Naive thymus-derived CD4-positive, alpha-beta T cell (primary cell): ENCODE data around the gene ZNF205. TPM values are rescaled to one million over a fixed set of nuclear protein-coding genes. Genes with fewer than 3 reads are reported as not detected.

Source experiments
- ATAC-seq: fragments of 150-1000 bp; cut with Tn5 transposase; 2 replicates; pipeline ENCODE4 v1.10.0; 2021; ENCODE audit warnings: mild to moderate bottlenecking, moderate library complexity
- CTCF ChIA-PET: fragments of 350-600 bp; sonication (Branson Sonifier 250); formaldehyde crosslinking; loops from one replicate; lab custom pipeline; 2021; ENCODE audit warnings: antibody characterized with exemption; lab: Charles Lee
- POLR2A ChIA-PET: fragments of 350-600 bp; sonication (Branson Sonifier 250); formaldehyde crosslinking; loops from one replicate; lab custom pipeline; 2021; ENCODE audit warnings: antibody characterized with exemption, inconsistent platforms; lab: Charles Lee
- DNase-seq, 9 donors: peaks; one replicate each; pipeline versions ENCODE4 v3.0.0 to v3.0.0-alpha.2; 2020 to 2022; ENCODE audit warnings: mixed read lengths in 1 of 9
- H3K27ac ChIP-seq: one replicate; pipeline ENCODE4 v1.7.0; 2013; ENCODE audit warnings: mild to moderate bottlenecking, low read depth, low read length, moderate library complexity
- H3K27me3 ChIP-seq, 2 donors: one replicate each; pipeline ENCODE4 v1.7.0; 2013; ENCODE audit warnings: low read length in 2 of 2, mild to moderate bottlenecking in 2 of 2, moderate library complexity in 2 of 2; ENCODE audit not compliant: control insufficient read depth in 2 of 2, insufficient read depth in 2 of 2
- H3K36me3 ChIP-seq, 3 experiments: 1 replicate in 2 of 3; 2 replicates in 1 of 3; pipeline ENCODE4 v1.7.0; 2013; ENCODE audit warnings: low read length in 3 of 3, mild to moderate bottlenecking in 3 of 3, moderate library complexity in 1 of 3; ENCODE audit not compliant: insufficient read depth in 3 of 3, control insufficient read depth in 2 of 3
- H3K4me1 ChIP-seq, 2 donors: one replicate each; pipeline ENCODE4 v1.7.0; 2013; ENCODE audit warnings: low read length in 2 of 2, mild to moderate bottlenecking in 2 of 2, moderate library complexity in 1 of 2; ENCODE audit not compliant: control insufficient read depth in 2 of 2, insufficient read depth in 2 of 2
- H3K4me3 ChIP-seq: 2 replicates; pipeline ENCODE4 v1.7.0; 2013; ENCODE audit warnings: mild to moderate bottlenecking, low read length
- H3K9me3 ChIP-seq, 3 experiments: 1 replicate in 2 of 3; 2 replicates in 1 of 3; pipeline ENCODE4 v1.7.0; 2013; ENCODE audit warnings: low read length in 3 of 3; ENCODE audit not compliant: control insufficient read depth in 2 of 3
- H3K27ac Mint-ChIP-seq, 9 donors: one replicate each; pipeline ENCODE4 v1.8.0; 2020 to 2022; ENCODE audit warnings: mixed read lengths in 9 of 9, mild to moderate bottlenecking in 8 of 9, moderate library complexity in 5 of 9, inconsistent platforms in 2 of 9
- H3K27me3 Mint-ChIP-seq, 5 donors: one replicate each; pipeline ENCODE4 v1.8.0; 2021 to 2022; ENCODE audit warnings: mixed read lengths in 5 of 5, mild to moderate bottlenecking in 1 of 5
- H3K36me3 Mint-ChIP-seq, 5 donors: one replicate each; pipeline ENCODE4 v1.8.0; 2020 to 2022; ENCODE audit warnings: mixed read lengths in 5 of 5, mild to moderate bottlenecking in 3 of 5, inconsistent platforms in 1 of 5
- H3K4me1 Mint-ChIP-seq, 7 donors: one replicate each; pipeline ENCODE4 v1.8.0; 2020 to 2022; ENCODE audit warnings: mixed read lengths in 7 of 7, mild to moderate bottlenecking in 3 of 7, inconsistent platforms in 1 of 7
- H3K4me3 Mint-ChIP-seq, 10 donors: one replicate each; pipeline ENCODE4 v1.8.0; 2020 to 2022; ENCODE audit warnings: mild to moderate bottlenecking in 10 of 10, mixed read lengths in 10 of 10, moderate library complexity in 6 of 10, inconsistent platforms in 2 of 10
- H3K9me3 Mint-ChIP-seq, 11 donors: one replicate each; pipeline ENCODE4 v1.8.0; 2020 to 2022; ENCODE audit warnings: mixed read lengths in 11 of 11, mild to moderate bottlenecking in 4 of 11, inconsistent platforms in 1 of 11, moderate library complexity in 1 of 11
- intact Hi-C, 2 donors: fragments of 100-400 bp; cut with micrococcal nuclease; formaldehyde crosslinking; loops; one replicate each; pipeline ENCODE4 v1.15.1; 2023
- polyA plus RNA-seq, 2 donors: library from polyadenylated mRNA; unstranded; fragments of 300-500 nt; fragmentation: Illumina TruSeq; gene quantifications; one replicate each; pipeline ENCODE4 v1.2.3, GENCODE V29; 2021
- total RNA-seq, 6 experiments: library from RNA in 5 of 6; stranded (reverse) in 5 of 6; gene quantifications; 1 replicate in 5 of 6; 2 replicates in 1 of 6; pipeline ENCODE4 v1.2.3 and lab custom pipeline; 2021 to 2026

The ZNF205 gene
- total and polyA plus RNA-seq, 7 experiments from 2014 or later: 0.09 to 0.29 TPM; not detected in 5

GRCh38 chr16:3106205-3106928 is 6.0 kb upstream of the ZNF205 start:
- intact Hi-C loops: loop anchor here (1.0 to 2.0 kb wide), 6 partner anchors 10 to 78 kb away; no protein-coding TSS in a partner anchor
- ATAC-seq: peak; percentile 97
- POLR2A ChIA-PET: interaction anchor here (0.8 to 2.4 kb wide), 11 partner anchors 8 to 52 kb away, joined by 3 to 17 read pairs (median 5); partner anchors contain the start of genes IL32 and ZNF213
- Histone ChIP-seq H3K27me3 (no peaks in the 10 kb centered on the region), H3K9me3 (no peaks in the 10 kb centered on the region), H3K4me3 (peak overlapping the region; percentile 76), H3K4me1 (peaks cover 13 to 23% of the 10 kb centered on the region in 2 donors), H3K36me3 (no peaks in the 10 kb centered on the region), H3K27ac (peak overlapping the region; percentile 89)
- peaks cover 26 to 45% (median 35%) of the 10 kb centered on the region in 7 donors for H3K4me1 Mint-ChIP-seq
- DNase-seq: peak; percentile 77 to 92 (median 85)
- peak overlapping the region; percentile 82 to 96 (median 92) for H3K27ac Mint-ChIP-seq
- peaks cover 0 to 3% (median 0%) of the 10 kb centered on the region in 5 donors for H3K36me3 Mint-ChIP-seq
- no peaks in the 10 kb centered on the region for H3K9me3 Mint-ChIP-seq
- CTCF ChIA-PET: interaction anchor here (1.6 to 15.4 kb wide), 2 partner anchors 14 to 23 kb away, joined by 3 to 233 read pairs; partner anchors contain the start of gene ZNF213
- H3K4me3 Mint-ChIP-seq: peak overlapping the region; percentile 83 to 94 (median 87)
- H3K27me3 Mint-ChIP-seq: peaks cover 0 to 7% (median 0%) of the 10 kb centered on the region in 5 donors

DNA sequence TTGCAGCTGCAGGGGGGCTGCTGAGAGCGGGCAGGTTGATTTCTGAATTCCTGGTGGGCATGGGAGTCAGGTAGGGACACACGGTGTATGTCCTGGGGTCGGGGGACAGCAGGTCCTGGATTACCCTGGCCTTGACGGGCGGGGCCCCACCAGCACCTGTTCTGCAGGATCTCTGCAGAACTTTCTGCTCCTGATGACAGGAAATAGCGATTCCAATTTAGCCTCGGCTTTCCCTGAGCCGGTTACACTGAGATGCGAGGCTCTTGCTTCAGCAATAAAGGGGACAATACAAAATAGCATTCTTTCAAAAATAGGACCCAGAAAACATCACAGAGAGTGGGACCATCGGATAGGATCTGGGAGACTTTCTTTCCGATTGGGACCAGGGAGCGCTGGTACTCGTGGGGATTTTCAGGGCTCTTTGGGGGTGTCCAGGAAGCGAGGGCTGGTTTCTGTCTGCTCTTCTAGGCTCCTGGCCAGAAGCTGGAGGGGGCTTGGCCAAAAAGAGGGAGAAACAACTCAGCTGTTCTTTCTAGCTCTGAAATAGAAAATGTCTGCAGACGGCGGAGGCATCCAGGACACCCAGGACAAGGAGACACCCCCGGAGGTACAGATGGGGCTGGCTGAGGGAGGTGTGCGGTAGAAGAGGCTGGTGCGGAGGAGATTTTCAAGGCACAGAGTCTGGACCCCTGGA is 642 bp downstream of the ZNF205 start:
- CTCF ChIA-PET: interaction anchor here (0.7 to 2.0 kb wide), 2 partner anchors 17 to 19 kb away, joined by 3 to 9 read pairs; no protein-coding TSS in a partner anchor
- Histone ChIP-seq H3K27ac (no peak overlapping the region), H3K4me1 (no peaks in the 10 kb centered on the region), H3K36me3 (no peaks in the 10 kb centered on the region), H3K9me3 (no peaks in the 10 kb centered on the region), H3K4me3 (no peak overlapping the region), H3K27me3 (no peaks in the 10 kb centered on the region)
- DNase-seq (no peak), ATAC-seq (no peak)
- Mint-ChIP-seq H3K27ac (peak overlapping the region in 1 of 9 donors; percentile 14), H3K27me3 (peaks cover 0 to 25% (median 0%) of the 10 kb centered on the region in 5 donors), H3K9me3 (no peaks in the 10 kb centered on the region), H3K4me1 (peaks cover 0 to 9% (median 0%) of the 10 kb centered on the region in 7 donors), H3K4me3 (no peak overlapping the region), H3K36me3 (peaks cover 2 to 17% (median 8%) of the 10 kb centered on the region in 5 donors)
- intact Hi-C loops: no loop called here
- POLR2A ChIA-PET: interaction anchor here (0.6 to 1.4 kb wide), 3 partner anchors 10 to 22 kb away, joined by 3 to 4 read pairs (median 3); partner anchors contain the start of gene ZNF213

DNA sequence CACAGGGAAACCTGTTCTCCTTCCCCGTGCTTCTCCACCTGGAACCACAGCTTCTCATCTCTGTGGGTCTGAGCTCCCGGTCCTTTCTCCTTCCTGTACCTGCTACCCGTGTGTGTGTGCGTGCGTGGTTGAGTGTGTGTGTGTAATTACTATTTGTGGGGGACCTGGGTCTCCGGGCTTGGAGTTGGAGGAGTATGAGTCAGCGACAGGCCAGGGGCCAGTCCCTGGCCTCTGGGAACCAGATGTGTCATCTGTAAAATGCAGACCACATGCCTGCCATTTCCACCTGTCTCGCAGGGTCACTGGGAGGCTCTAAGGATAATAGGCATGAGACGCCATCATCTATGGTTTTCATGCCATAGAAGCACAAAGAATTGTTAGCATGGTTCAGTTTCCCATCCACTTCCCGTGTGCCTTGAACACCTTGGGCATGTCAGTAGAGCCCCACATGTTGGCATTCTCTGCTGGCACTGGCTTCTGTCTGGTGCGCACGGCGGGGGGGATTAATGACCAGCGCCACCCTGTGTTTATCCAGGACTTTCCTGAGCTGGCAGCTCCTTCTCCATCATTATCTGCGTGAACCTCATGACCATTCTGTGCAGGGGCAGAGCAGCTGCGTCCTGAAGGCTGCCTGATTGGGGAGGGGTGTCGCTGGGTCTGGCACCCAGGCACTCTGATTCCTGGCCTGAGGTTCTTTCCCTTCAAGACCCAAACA is 1.5 kb downstream of the ZNF205 start:
- DNase-seq: no peak
- intact Hi-C loops: no loop called here
- Mint-ChIP-seq H3K27ac (no peak overlapping the region), H3K4me1 (peaks cover 0 to 9% (median 0%) of the 10 kb centered on the region in 7 donors), H3K27me3 (peaks cover 0 to 25% (median 0%) of the 10 kb centered on the region in 5 donors), H3K36me3 (peaks cover 2 to 17% (median 8%) of the 10 kb centered on the region in 5 donors), H3K9me3 (no peaks in the 10 kb centered on the region), H3K4me3 (no peak overlapping the region)
- CTCF ChIA-PET: interaction anchor here (0.7 kb wide), 1 partner anchor 55 kb away, joined by 3 read pairs; no protein-coding TSS in a partner anchor
- ATAC-seq: no peak
- POLR2A ChIA-PET: interaction anchor here (0.9 to 1.9 kb wide), 4 partner anchors 8 to 49 kb away, joined by 3 to 5 read pairs (median 4); partner anchors contain the start of gene IL32
- Histone ChIP-seq H3K27me3 (no peaks in the 10 kb centered on the region), H3K36me3 (no peaks in the 10 kb centered on the region), H3K4me3 (no peak overlapping the region), H3K9me3 (no peaks in the 10 kb centered on the region), H3K27ac (no peak overlapping the region), H3K4me1 (no peaks in the 10 kb centered on the region)

DNA sequence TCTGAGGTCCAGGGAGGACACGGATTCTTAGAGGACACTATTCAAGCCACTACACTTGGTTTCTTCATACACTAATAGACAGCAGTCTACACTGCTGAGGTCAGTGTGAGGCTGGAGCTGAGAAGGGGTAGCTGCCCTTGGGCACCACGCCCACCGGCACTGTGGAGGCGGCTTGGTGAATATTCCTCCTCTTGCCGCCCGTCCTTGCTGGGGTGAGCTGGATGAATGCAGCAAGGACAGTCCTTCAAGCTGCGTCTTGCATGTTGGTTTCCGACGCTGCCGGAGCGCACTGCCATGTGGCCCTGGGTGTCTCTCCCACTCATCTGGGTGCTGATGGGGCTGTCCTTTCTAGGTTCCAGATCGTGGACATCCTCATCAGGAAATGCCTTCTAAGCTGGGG is 2.6 kb downstream of the ZNF205 start:
- intact Hi-C loops: no loop called here
- H3K27ac ChIP-seq: no peak overlapping the region
- no peak overlapping the region for H3K4me3 Mint-ChIP-seq
- no peaks in the 10 kb centered on the region for H3K9me3 ChIP-seq
- H3K36me3 ChIP-seq: no peaks in the 10 kb centered on the region
- no peak for DNase-seq
- H3K4me1 ChIP-seq: no peaks in the 10 kb centered on the region
- H3K4me1 Mint-ChIP-seq: peaks cover 0 to 6% (median 0%) of the 10 kb centered on the region in 7 donors
- ChIA-PET POLR2A (interaction anchor here (0.7 to 1.9 kb wide), 5 partner anchors 9 to 55 kb away, joined by 3 to 5 read pairs (median 4); partner anchors contain the start of gene IL32), CTCF (interaction anchor here (0.9 to 1.2 kb wide), 2 partner anchors 12 to 14 kb away, joined by 3 to 4 read pairs; no protein-coding TSS in a partner anchor)
- H3K27me3 ChIP-seq: no peaks in the 10 kb centered on the region
- no peaks in the 10 kb centered on the region for H3K9me3 Mint-ChIP-seq
- peaks cover 0 to 17% (median 8%) of the 10 kb centered on the region in 5 donors for H3K36me3 Mint-ChIP-seq
- H3K27ac Mint-ChIP-seq: no peak overlapping the region
- peaks cover 0 to 22% (median 0%) of the 10 kb centered on the region in 5 donors for H3K27me3 Mint-ChIP-seq
- no peak for ATAC-seq
- H3K4me3 ChIP-seq: no peak overlapping the region

- intact Hi-C loops: no loop called here
- CTCF ChIA-PET: interaction anchor here (0.9 to 1.2 kb wide), 2 partner anchors 11 to 14 kb away, joined by 3 to 4 read pairs; no protein-coding TSS in a partner anchor
- Mint-ChIP-seq H3K4me3 (no peak overlapping the region), H3K4me1 (peaks cover 0 to 6% (median 0%) of the 10 kb centered on the region in 7 donors), H3K9me3 (no peaks in the 10 kb centered on the region), H3K27me3 (peaks cover 0 to 18% (median 0%) of the 10 kb centered on the region in 5 donors), H3K27ac (no peak overlapping the region), H3K36me3 (peaks cover 0 to 17% (median 8%) of the 10 kb centered on the region in 5 donors)
- Histone ChIP-seq H3K9me3 (no peaks in the 10 kb centered on the region), H3K36me3 (no peaks in the 10 kb centered on the region), H3K27ac (no peak overlapping the region), H3K4me1 (no peaks in the 10 kb centered on the region), H3K4me3 (no peak overlapping the region), H3K27me3 (no peaks in the 10 kb centered on the region)
- POLR2A ChIA-PET: interaction anchor here (0.7 to 1.9 kb wide), 3 partner anchors 10 to 56 kb away, joined by 3 to 5 read pairs (median 4); no protein-coding TSS in a partner anchor
- DNase-seq: no peak
- ATAC-seq: no peak
Observed at GRCh38 chr16:3115561-3115960, 3.2 kb downstream of the ZNF205 start.
